GM19193 (cell line): ENCODE measurements around the gene POP7.

ENCODE experiments used
- POLR2A ChIP-seq: IDR thresholded peaks from 4 replicates; pipeline ENCODE4 v1.6.1; 2011; ENCODE audit not compliant: insufficient read depth, insufficient read length; ENCODE audit errors: extremely low read depth

POP7 gene

DNA sequence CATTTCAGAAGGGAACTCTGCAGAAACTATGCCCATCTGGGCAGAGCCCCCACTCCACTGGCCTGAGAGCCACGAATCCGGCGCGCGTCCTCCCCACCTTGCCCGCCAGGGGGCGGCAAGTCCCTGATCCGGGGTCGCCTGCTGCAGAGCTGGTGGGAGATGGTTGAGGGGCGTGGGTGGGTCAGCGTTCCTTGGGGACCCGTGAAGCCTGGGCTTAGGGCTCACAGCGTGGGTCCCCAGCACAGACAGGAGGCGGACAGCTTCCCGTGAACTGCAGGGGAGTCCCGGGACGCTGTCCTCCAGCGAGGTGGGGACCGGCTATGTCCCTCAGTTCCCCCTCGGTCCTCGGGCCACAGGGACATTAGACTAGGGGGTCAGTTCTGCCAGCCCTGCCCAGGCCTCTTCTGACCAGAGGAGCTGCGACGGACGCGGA lies 585 bp upstream of the POP7 start:
- TF ChIP-seq POLR2A: no peak

GRCh38 chr7:100706672-100707311 lies 871 bp downstream of the POP7 start:
- no peak for TF ChIP-seq POLR2A

GRCh38 chr7:100708395-100708794 lies 2.5 kb downstream of the POP7 start:
- TF ChIP-seq POLR2A: no peak

DNA sequence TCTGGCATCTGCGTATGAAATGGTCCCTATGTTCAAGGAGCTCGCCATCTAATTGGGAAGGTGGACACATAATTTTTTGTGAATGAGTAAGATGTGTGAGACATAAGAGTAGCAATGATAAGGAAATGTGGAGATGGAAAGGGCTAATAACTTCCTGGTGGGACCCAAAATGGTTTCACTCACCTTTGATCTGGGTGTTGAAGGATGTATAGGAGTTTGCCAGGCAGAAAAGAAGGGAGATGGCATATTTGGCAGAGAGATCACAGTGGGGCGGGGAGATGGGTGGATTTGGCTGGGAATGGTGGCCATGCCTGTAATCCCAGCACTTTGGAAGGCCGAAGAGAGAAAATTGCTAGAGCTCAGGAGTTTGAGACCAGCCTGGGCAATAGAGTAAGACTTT lies 4.5 kb downstream of the POP7 start:
- TF ChIP-seq POLR2A: no peak

DNA sequence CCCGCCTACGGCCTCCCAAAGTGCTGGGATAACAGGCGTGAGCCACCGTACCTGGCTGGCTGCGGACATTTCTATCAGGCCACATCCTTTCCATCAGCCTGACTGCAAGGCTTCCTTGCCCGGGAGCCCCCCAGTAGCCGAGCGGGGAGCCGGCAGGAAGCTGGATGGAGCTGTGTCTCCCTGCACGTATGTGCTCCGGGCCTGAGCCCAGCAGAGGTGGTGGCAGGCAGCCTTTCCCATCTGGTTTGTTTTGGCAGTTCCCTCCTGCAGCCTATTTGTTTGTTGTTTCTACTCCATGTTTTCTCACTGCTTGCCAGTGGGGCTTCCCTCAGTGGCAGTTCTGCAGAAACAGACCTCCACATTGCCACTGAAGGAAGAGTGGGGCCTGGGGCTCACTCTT lies 5.4 kb downstream of the POP7 start:
- no peak for TF ChIP-seq POLR2A

- TF ChIP-seq POLR2A: no peak
These were observed 8.8 kb downstream of the POP7 start for GRCh38 chr7:100714725-100715124.

- TF ChIP-seq POLR2A: no peak
These were observed 13.8 kb downstream of the POP7 start for GRCh38 chr7:100719523-100720278.

GRCh38 chr7:100720279-100720670 lies 14.4 kb downstream of the POP7 start, which contains the start of gene EPO:
TSS of gene EPO (plus strand) at chr7:100720468. CDS start at chr7:100720981, 513 bp downstream.
- no peak for TF ChIP-seq POLR2A

- no peak for TF ChIP-seq POLR2A
These were observed 15.0 kb downstream of the POP7 start for GRCh38 chr7:100720671-100721504.

DNA sequence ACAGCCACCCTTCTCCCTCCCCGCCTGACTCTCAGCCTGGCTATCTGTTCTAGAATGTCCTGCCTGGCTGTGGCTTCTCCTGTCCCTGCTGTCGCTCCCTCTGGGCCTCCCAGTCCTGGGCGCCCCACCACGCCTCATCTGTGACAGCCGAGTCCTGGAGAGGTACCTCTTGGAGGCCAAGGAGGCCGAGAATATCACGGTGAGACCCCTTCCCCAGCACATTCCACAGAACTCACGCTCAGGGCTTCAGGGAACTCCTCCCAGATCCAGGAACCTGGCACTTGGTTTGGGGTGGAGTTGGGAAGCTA lies 15.5 kb downstream of the POP7 start:
- TF ChIP-seq POLR2A: no peak

DNA sequence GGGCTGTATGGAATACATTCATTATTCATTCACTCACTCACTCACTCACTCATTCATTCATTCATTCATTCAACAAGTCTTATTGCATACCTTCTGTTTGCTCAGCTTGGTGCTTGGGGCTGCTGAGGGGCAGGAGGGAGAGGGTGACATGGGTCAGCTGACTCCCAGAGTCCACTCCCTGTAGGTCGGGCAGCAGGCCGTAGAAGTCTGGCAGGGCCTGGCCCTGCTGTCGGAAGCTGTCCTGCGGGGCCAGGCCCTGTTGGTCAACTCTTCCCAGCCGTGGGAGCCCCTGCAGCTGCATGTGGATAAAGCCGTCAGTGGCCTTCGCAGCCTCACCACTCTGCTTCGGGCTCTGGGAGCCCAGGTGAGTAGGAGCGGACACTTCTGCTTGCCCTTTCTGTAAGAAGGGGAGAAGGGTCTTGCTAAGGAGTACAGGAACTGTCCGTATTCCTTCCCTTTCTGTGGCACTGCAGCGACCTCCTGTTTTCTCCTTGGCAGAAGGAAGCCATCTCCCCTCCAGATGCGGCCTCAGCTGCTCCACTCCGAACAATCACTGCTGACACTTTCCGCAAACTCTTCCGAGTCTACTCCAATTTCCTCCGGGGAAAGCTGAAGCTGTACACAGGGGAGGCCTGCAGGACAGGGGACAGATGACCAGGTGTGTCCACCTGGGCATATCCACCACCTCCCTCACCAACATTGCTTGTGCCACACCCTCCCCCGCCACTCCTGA lies 16.7 kb downstream of the POP7 start:
- no peak for TF ChIP-seq POLR2A

GRCh38 chr7:100723732-100724275 lies 17.9 kb downstream of the POP7 start:
- no peak for TF ChIP-seq POLR2A

GRCh38 chr7:100726996-100727761 lies 21.3 kb downstream of the POP7 start:
- no peak for TF ChIP-seq POLR2A

DNA sequence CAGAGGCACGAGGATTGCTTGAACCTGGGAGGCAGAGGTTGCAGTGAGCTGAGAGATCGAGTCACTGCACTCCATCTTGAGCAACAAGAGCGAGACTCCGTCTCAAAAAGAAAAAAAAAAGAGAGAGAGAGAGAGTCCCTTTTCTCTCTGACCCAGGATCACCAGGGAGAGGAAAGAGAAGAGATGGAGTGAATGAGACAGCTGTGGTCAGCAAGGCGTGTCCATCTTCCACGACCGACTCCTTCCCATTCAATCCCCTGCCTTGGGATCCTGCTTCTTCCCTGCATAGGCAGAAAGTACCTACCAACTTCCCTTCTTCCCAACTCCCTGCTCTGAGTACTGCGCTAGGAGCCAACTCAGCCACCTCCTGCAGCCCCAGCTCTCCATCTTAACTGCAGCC lies 22.3 kb downstream of the POP7 start:
- no peak for TF ChIP-seq POLR2A

- TF ChIP-seq POLR2A: no peak
These were observed 24.3 kb downstream of the POP7 start for GRCh38 chr7:100730136-100730800.
